Germinal center (tissue), 1 donor: Measurements from ENCODE around the gene NAT14.
A peak's percentile ranks its signal among the peaks of the same experiment; 100 is the strongest.

Source experiments
- DNase-seq: peaks from one replicate; pipeline ENCODE4 v3.0.0; 2012; ENCODE audit warnings: mixed read lengths, low spot score

The NAT14 gene

DNA sequence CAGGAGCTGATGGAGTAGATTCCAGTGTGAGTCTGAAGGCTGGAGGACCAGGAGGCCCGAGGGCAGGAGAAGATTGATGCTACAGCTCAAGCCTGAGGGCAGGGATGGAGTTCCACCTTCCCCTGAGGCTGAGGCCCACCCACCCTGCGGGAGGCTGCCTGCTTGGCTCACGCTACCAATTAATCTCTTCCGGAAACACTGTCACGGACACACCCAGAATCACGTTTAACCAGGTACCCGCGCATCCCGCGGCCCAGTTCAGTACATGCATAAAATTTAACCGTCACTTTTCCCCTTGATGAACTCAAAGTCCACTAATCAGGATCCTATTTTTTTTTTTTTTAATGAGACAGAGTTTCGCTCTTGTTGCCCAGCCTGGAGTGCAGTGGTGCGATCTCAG, 13.7 kb upstream of the NAT14 start:
- no peak for DNase-seq

DNA sequence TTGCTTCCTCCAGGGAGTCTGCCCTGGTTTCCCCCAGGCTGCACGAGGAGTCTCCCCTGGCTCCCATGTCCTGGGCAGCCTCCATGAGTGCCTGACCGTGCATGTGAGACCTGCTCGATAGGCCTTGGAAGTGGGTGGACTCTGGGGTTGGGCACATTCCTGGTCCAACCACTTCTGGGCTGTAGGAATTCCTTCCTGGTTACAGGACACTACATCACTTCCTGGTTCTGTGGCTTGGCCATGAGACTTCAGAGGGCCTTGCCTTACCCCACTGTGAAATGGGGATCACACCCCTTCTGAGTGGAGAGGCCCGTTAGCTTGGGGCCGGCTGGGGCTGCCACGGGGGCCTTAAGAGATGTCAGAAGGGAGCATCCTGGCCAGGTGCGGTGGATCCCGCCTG, 12.5 kb upstream of the NAT14 start:
- DNase-seq = no peak

DNA sequence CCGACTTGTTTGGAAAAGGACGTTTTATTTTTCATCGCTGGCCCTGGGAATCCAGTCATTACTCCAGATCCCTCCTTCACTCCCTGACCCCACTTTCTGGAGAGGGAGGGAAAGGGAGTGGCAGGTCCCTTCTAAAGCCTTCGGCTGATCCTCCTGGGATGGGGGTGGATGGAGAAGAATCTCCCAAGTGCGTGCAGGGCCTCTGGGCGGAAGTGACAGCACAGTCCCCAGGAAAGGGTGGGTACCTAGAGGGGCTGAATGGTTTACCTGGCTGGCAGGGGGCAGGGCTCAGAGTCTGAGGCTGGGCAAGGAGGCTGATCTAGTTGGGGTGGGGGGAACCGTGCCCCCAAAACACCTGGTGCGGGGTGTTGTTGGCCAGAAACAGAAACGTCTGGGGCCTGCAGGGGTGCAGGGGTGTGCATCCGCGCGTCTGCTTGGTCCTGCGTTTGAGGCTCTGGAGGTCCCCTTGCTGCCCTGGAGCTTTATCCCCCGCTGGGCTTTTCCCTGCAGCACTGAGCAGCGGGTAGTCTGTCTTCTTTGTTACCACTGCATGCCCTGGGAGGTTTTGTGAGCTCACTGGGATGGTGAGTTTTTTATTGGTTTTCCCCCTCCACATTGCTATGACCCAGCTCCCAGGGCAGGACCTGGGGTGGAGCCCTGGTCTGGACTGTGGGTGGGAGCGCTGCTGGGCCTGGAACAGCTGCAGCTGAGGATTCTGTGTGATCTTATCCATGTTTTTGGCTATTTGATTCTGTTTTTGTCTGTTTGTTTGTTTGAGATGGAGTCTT, 11.6 kb upstream of the NAT14 start:
- no peak for DNase-seq

- DNase-seq = no peak
These were observed 10.4 kb upstream of the NAT14 start for GRCh38 chr19:55474269-55475265.

DNA sequence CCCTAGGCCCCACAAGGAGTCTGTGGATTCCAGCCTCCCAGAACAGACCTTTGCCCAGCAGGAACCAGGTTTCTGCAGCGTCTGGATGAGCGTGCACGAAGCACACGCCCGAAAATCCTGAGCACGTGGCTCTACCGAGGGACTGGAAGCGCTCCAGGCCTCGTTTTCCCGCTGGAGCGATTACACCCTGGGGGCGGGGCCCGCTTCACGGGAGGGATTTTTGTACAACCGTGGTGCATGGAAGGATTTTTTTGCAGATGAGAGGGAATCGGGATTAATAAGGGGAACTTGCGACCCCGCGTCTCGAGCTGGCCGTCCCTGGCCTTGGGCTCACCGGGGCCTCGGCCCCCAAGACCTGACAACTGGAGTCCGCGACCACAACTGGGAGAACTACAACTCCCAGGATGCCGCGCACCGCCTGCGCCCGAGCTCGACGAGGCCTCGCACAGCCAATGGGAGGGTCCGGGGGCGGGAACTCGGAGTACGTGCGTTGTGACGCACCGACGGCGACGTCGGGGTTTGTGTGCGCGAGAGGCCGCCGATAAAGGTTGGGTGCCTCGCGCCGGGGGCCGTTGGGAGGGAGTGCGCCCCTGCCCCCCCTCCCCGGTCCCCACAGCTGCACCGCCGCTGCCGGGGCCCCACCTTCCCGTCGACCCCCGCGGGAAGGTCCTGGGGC, 8.8 kb upstream of the NAT14 start, which contains the start of gene ZNF628:
TSS of gene ZNF628 (plus strand) at position 518 of the 676 bp plus-strand sequence. CDS start 3,294 bp downstream, outside the sequence.
- DNase-seq = peak; percentile 98

- DNase-seq = no peak
These were observed 7.1 kb upstream of the NAT14 start for GRCh38 chr19:55477905-55478304.

- no peak for DNase-seq
These were observed 6.6 kb upstream of the NAT14 start for GRCh38 chr19:55478364-55478763.

DNA sequence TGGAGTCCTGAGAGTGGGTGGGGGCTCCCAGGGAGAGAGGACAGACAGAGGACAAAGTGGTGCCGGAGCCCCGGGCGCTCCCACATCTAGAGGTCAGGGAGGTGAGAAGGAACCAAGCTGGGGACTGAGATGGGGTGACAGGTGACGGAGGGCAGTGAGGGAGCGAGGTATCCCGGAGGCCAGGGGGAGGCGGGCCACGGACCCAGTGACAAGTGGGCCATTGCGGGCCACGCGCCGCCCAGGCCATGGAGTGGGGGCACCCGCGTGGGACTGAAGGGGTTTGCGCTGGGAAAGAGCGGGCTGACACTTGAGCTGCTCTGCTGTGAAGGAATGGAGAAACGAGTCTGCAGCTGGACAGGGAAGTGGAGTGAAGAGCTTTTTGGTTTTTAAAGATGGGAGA, 5.9 kb upstream of the NAT14 start:
- no peak for DNase-seq

DNA sequence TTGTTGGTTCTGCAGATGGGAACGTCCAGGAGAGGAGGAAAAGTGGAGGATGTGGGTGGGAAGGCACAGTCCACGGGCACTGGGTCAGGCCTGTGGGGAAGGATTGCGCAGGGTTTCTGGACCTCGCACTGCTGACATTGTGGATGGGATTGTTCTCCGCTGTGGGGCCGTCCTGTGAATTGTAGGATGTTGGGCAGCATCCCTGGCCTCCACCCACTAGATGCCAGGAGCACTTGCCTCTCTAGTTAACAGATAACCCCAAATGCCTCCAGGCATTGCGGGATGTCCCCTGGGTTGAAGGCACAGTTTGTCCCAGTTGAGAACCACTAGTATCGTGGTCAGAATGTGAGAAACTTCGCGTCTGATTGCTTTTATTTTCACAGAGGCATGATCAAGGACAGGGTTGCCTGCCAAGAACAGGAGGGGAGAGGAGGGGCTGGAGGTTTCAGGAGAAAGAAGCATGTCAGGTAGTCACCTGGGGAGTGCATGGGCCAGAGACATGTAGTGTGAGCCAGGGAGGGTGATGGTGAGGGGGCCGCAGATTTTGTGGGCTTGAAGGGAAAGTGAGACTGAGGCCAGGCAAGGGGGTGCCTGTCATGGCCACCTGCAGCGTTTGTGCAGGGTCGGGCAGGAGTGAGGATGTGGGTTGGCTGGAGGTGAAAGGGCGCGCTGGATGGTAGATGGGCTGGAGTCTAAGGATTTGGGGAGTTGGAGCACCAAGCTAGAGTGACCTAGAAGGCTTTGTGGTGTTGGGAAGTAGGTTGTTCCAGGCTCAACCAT, 5.3 kb upstream of the NAT14 start:
- no peak for DNase-seq

DNA sequence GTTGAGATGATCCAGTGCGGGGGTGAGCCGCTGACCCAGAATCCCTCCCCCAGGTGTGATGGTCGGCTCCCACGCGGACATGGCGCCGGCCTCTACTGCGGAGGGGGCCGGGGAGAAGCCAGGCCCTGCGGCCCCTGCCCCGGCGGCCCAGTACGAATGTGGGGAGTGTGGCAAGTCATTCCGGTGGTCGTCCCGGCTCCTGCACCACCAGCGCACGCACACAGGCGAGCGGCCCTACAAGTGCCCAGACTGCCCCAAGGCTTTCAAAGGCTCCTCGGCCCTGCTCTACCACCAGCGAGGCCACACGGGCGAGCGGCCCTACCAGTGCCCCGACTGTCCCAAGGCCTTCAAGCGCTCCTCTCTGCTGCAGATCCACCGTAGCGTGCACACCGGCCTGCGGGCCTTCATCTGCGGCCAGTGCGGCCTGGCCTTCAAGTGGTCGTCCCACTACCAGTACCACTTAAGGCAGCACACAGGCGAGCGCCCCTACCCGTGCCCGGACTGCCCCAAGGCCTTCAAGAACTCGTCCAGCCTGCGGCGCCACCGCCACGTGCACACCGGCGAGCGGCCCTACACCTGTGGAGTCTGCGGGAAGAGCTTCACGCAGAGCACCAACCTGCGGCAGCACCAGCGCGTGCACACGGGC, 3.7 kb upstream of the NAT14 start:
- no peak for DNase-seq

- no peak for DNase-seq
These were observed 3.2 kb upstream of the NAT14 start for GRCh38 chr19:55481794-55482155.

DNA sequence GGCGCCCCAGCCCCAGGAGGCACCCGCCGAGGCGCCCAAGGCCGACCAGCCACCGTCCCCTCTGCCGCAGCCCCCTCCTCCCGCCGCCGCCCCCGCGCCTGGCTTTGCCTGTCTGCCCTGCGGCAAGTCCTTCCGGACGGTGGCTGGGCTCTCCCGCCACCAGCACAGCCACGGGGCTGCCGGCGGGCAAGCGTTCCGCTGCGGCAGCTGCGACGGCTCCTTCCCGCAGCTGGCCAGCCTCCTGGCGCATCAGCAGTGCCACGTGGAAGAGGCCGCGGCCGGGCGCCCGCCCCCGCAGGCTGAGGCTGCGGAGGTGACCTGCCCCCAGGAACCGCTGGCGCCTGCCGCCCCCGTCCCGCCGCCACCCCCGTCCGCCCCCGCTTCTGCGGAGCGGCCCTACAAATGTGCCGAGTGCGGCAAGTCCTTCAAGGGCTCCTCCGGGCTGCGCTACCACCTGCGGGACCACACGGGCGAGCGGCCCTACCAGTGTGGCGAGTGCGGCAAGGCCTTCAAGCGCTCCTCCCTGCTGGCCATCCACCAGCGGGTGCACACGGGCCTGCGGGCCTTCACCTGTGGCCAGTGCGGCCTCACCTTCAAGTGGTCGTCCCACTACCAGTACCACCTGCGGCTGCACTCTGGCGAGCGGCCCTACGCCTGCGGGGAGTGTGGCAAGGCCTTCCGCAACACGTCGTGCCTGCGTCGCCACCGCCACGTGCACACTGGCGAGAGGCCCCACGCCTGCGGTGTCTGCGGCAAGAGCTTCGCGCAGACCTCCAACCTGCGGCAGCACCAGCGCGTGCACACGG, 2.6 kb upstream of the NAT14 start:
- DNase-seq = no peak

- no peak for DNase-seq
These were observed 1.9 kb upstream of the NAT14 start for GRCh38 chr19:55482967-55483705.

- DNase-seq = no peak
These were observed 1.0 kb upstream of the NAT14 start for GRCh38 chr19:55483706-55484592.

DNA sequence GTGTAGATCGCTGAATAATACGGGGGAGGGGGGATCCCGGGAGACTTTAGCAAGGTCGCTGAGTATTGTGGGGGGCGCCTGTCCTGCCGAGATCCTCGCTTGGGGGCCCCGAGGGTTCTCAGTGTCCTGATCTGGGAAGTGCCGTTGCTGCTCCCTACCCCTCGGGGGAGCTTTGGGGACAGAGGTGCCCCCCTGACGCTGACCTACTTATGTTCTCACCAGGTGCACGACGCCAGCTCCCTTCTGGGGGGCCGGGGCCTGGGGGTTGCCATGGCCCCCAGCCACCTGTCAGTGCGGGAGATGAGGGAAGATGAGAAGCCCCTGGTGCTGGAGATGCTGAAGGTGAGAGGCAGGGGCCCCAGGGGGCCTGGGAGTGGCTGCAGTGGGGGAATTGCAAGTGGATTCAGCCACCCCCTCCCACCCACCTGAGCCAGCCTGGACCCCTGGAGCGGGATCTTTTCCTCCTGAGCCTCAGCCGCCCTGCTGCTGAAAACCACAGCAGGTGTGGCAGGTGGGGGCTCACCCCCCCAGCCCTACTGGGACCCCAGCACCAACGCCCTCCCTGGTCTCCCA, 537 bp downstream of the NAT14 start:
- DNase-seq = peak; percentile 38

DNA sequence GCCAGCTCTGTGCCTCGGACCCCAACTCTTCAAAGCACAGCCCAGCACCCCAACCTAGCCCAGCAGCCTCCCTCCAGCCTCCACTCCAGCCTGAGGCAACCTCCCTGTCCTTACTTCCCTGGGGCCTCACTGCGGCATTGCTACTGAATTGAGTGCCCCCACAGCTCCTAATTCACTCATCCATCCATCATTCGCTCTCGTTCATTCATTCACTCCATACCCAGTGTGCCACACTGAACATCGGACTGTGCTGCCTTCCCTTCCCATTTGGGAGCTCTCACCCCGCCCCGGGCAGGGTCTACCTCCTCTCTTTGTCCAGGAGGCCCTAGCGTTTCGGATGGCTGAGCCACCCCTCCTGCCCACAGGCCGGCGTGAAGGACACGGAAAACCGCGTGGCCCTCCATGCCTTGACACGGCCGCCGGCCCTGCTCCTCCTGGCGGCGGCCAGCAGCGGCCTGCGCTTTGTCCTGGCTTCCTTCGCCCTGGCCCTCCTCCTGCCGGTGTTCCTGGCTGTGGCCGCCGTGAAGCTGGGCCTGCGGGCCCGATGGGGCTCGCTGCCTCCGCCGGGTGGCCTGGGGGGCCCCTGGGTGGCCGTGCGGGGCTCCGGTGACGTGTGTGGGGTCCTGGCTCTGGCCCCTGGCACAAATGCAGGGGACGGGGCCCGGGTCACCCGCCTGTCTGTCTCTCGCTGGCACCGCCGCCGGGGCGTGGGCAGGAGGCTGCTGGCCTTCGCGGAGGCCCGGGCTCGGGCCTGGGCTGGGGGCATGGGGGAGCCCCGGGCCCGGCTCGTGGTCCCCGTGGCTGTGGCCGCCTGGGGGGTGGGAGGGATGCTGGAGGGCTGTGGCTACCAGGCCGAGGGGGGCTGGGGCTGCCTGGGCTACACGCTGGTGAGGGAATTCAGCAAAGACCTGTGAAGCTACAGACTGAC, 1.3 kb downstream of the NAT14 start:
- DNase-seq = no peak
